LNCaP clone FGC (cell line): ENCODE data around the gene GPR42.
A peak's percentile ranks its signal among the peaks of the same experiment; 100 is the strongest.
"Not testable (repeated sequence)": the region's sequence is repeated elsewhere in the genome, so short reads cannot be mapped to it uniquely, and the experiment has no call there.

Source experiments
- DNase-seq: peaks from one replicate; pipeline ENCODE4 v3.0.0-alpha.2; 2011; ENCODE audit warnings: low read depth
- H3K4me3 ChIP-seq: 2 replicates; pipeline ENCODE4 v1.5.1; 2011; ENCODE audit warnings: mild to moderate bottlenecking, low read depth, low read length, control low read depth
- TF ChIP-seq, protein P1 (sequence below): IDR thresholded peaks from 2 replicates; pipeline ENCODE4 v1.5.1; 2012; ENCODE audit warnings: mild to moderate bottlenecking; ENCODE audit not compliant: control insufficient read depth, insufficient read depth; ENCODE audit errors: extremely low read depth

The GPR42 gene

DNA sequence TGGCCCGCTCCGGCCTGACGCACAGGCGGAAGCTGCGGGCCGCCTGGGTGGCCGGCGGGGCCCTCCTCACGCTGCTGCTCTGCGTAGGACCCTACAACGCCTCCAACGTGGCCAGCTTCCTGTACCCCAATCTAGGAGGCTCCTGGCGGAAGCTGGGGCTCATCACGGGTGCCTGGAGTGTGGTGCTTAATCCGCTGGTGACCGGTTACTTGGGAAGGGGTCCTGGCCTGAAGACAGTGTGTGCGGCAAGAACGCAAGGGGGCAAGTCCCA lies 18.8 kb upstream of the GPR42 start:
- TF ChIP-seq, protein P1, sequence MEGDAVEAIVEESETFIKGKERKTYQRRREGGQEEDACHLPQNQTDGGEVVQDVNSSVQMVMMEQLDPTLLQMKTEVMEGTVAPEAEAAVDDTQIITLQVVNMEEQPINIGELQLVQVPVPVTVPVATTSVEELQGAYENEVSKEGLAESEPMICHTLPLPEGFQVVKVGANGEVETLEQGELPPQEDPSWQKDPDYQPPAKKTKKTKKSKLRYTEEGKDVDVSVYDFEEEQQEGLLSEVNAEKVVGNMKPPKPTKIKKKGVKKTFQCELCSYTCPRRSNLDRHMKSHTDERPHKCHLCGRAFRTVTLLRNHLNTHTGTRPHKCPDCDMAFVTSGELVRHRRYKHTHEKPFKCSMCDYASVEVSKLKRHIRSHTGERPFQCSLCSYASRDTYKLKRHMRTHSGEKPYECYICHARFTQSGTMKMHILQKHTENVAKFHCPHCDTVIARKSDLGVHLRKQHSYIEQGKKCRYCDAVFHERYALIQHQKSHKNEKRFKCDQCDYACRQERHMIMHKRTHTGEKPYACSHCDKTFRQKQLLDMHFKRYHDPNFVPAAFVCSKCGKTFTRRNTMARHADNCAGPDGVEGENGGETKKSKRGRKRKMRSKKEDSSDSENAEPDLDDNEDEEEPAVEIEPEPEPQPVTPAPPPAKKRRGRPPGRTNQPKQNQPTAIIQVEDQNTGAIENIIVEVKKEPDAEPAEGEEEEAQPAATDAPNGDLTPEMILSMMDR, result no peak
- no peak overlapping the region for H3K4me3 ChIP-seq
- no peak for DNase-seq

DNA sequence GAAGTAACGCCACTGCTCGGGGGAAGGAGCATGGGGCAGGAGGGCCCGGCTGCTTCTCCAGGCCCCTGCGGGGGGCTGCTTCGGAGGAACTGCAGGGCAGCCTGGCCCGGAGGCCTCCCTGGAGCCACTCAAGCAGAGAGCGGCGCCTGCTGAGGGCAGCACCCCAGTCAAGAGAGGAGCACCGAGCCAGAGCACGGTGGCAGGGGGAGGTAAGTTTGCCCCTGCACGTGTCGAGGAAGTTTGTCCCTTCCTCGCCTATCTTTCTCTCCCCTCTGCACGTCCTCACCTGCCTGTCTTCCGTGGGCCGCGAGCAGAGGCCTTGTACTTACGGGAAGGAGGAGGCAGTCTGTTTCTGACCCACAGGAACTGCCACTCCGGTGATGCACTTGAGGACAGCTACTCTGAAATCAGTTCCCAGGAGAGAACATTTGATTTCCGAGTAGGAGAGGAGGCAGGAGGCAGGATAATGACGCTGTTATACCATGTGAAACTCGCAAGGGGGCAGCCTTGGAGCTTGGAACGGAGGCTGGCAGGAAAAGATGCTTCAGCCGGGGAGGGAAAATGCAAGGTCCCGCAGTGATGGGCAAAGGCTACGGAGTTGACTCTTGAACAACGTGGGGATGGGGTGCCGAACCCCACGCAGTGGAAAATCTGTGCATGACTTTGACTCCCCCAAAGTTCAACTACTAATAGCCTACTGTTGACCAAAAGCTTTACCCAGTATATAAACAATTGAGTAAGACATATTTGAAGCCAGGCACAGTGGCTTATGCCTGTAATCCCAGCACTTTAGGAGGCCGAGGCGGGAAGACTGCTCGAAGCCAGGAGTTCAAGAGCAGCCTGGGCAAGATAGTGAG lies 18.2 kb upstream of the GPR42 start:
- peak; percentile 33 for DNase-seq
- H3K4me3 ChIP-seq, result no peak overlapping the region
- TF ChIP-seq, protein P1, result peak; percentile 92

GRCh38 chr19:35353635-35354034 lies 17.2 kb upstream of the GPR42 start:
- H3K4me3 ChIP-seq, result no peak overlapping the region

DNA sequence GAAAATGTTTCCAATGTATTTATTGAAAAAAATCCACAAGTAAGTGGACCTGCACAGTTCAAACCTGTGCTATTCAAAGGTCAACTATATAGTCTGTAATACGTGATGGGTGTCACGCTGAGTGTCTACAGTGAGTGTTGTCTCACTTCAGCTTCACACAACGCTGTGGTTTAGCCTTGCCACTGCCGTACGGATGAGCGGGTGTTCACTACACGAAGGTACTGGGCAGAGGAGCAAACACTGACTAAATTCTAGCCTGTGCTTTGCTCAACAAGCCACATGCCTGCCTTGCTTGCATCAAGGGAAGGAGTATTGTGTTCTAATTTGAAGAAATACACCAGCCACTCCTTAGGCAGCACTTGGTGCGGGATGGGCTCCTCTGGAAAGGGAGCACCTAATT lies 16.0 kb upstream of the GPR42 start:
- TF ChIP-seq, protein P1, result no peak
- no peak overlapping the region for H3K4me3 ChIP-seq
- DNase-seq, result no peak

More at GRCh38 chr19:35353635-35354034, 17.2 kb upstream of the GPR42 start:
- TF ChIP-seq, protein P1, result no peak
- DNase-seq, result no peak

- no peak overlapping the region for H3K4me3 ChIP-seq
- DNase-seq, result no peak
- TF ChIP-seq, protein P1, result no peak
These were observed 14.9 kb upstream of the GPR42 start for GRCh38 chr19:35355791-35356460.

DNA sequence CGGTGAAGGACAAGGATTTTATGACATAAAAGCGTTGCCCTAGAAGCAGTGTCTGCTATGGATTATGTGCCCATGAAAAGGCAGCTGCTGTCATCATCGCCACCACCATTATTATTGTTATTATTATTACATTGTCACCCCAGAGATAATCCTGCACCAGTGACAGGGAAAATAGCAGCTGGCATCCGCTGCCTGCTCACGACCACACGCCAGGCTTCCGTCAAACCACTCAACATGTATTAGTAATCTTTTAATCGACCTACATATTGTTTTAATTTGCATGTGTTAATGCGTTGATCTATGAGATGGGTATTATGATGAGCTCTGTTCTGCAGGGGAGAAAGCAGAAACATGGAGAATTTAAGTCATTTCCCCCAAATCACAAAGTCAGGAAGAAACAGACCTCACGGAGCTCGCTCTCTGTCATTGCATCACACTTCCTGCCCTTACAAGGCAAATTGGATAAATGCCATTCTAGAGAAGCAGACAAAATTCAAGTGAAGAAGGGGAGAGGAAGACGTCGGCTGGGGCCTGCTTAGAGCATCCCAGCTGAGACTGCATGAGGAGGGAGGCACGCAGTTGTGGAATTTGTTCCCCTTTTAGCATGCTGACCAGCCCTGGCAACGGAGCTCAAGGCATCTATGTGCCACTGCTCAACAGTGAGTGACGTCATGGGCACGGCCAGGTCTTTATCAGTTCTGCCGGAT lies 12.8 kb upstream of the GPR42 start, which contains the start of gene FFAR3:
TSS of gene FFAR3 (plus strand) at position 594 of the 707 bp plus-strand sequence. CDS start 431 bp downstream, outside the sequence.
- H3K4me3 ChIP-seq, result no peak within 1 kb of the TSS
- DNase-seq, result no peak
- TF ChIP-seq, protein P1, result no peak

- not testable (repeated sequence) for DNase-seq, H3K4me3 ChIP-seq
These were observed 12.0 kb upstream of the GPR42 start for GRCh38 chr19:35358834-35359233.

DNA sequence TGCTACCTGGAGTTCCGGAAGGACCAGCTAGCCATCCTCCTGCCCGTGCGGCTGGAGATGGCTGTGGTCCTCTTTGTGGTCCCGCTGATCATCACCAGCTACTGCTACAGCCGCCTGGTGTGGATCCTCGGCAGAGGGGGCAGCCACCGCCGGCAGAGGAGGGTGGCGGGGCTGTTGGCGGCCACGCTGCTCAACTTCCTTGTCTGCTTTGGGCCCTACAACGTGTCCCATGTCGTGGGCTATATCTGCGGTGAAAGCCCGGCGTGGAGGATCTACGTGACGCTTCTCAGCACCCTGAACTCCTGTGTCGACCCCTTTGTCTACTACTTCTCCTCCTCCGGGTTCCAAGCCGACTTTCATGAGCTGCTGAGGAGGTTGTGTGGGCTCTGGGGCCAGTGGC lies 11.5 kb upstream of the GPR42 start:
- DNase-seq, result not testable (repeated sequence)

GRCh38 chr19:35360081-35360480 lies 10.8 kb upstream of the GPR42 start:
- H3K4me3 ChIP-seq, DNase-seq: not testable (repeated sequence)

More for the DNA sequence above, 11.5 kb upstream of the GPR42 start:
- not testable (repeated sequence) for H3K4me3 ChIP-seq
